Urothelium cell line (cell line): Measurements from ENCODE around the gene NDNF.

ENCODE experiments used
- DNase-seq: peaks from one replicate; pipeline ENCODE4 v3.0.0; 2011; ENCODE audit warnings: low spot score, mixed read lengths
- FAIRE-seq: peaks from 2 replicates; lab custom pipeline; 2011; peaks lifted over from hg19 to GRCh38; lab: Jason Lieb, UNC

The NDNF gene

DNA sequence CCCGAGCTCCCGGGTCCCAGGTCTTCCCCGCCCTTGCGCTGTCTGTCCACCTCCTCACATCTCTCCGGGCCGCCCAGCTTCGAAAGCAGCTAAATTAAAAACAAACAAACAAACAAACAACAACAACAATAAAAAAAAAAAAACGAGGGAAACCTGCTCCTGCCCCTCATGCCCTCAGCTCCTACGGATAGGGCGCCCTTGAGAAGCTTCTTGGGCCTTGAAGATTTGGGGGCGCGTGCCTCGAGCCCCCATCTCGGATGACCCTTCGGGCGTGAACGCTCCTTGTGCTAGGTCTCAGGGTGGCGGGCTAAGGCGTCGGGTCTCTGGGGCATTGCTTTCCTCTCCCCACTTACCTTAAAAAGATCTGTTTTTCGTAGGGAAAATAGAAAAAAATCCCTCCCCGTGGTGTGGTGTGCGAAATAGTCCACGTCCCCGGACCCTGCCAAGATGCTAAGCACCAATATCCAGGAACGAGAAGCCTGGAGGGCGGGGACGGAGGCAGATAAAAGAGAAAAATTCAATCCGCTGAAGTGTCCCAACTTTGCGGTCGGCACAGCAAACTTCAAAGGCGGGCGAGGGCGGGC is 603 bp downstream of the NDNF start:
- no peak for FAIRE-seq
- no peak for DNase-seq

DNA sequence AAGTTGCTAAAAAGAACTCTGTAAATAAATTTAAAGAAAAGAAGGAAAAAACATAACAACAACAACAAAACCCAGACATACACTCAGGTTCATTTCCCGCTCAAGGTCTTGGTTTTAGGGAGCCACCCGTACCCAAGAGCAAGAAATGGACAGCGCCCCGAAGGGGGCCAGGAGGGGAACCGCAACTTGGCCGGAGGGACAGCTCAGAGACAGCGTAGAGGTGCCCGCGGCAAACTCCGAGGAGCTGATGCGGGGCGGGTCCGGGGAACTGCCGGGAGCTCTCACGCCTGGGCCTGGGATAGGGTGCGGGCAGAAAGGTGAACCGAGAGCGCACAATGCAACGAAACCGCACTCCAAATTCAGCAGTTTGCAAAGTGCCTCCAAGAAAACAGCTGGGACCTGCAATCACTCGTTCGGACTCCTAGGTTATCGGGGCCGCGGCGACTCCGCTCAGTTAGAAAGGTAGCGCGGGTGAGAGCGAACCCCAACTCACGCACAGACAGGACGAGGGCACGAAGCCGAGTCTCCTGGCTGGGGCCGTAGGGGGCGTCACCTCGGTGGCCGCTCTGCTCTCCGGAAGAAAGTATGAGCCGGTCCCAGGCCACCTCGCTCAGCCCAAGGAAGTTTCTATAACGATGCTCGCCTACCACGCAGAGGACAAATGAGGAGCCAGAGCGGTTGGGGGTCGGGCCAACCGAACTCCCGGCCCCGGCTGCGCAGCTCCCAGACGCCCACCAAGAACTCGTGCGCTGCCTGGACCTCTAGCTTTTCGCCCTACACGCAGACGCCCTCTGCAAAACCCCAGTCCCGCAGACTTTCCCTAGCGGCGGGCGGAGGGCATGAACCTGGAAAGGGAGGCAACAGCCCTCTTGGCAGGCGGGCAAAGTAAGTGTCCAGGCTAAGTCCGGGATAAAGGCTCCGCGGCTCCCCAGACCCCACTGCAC is 1.4 kb downstream of the NDNF start:
- DNase-seq, result no peak
- FAIRE-seq, result no peak

DNA sequence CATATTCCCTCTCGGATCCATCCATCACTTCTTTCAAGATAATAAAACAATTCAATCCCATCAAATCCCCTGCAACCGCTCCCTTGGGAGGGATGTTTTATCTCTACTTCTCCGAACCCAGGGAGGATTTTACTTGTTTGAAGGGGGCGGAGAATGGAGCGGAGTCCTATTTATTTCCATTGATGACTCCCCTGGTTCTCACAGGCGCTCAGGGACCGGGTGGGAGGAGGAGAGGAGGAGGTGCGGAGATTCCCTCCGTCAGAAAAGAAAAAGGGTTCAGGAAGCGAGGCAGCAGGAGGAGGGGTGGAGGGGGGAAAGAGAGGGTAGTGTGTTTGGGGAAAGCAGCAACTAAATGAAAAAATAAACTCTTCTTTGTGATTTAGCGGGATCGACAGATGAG is 2.1 kb downstream of the NDNF start:
- FAIRE-seq (no peak), DNase-seq (no peak)

DNA sequence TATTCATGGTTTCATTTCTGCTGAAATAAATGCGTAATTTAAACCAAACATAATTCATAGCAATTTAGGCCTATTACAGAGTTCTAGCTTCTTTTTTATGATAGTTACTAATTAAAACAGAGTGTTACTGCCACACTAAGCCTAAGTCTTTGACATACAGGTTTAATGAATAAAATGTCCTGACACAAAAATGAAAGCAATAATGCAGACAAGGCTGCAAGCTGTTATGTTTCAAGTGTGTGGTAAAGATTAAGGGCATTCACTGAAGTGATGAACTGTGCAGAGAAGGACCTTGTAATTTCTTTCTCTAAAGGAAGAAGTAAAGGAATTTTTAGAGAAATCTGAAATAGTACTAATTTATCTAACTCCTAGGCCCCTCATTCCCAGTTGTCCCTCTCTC is 2.9 kb downstream of the NDNF start:
- no peak for FAIRE-seq
- DNase-seq, result no peak

DNA sequence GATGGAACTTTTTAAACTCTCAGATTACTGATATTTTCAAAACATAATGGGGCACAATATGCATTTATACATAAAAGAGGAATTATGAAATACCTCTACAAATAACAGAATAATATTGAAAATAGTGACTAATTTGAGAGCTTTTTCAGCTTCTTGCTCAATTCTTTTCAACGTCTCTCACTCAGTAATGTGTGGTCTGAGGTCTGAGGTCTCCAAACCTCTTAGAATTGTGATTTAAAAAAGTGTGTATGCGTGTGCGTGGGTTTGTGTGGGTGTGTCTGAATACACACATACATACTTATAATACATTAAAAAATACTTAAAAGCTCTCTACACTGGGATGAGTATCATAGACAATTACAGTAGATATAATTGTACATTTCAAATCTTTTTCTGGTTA is 7.9 kb downstream of the NDNF start:
- FAIRE-seq, result no peak

DNA sequence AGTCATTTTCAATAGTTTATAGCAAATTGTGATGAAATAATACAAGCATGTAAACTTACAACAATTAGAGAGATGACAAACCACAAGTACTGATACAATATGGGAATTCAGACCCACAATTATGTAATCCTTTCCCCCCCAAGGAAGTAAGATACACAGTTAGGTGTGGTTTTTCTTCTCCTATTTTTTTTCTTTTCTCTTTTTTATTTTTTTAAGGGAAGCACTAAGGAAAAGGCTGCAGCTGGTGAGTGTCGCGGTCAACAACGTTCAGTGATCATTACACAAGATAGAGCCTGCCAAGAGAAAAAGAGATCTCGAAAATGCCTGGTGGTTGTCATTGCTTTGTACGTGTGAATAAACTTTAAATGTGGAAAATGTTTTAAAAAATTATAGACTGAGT is 9.8 kb downstream of the NDNF start:
- FAIRE-seq, result no peak
- no peak for DNase-seq

More for the DNA sequence above, 7.9 kb downstream of the NDNF start:
- no peak for DNase-seq

DNA sequence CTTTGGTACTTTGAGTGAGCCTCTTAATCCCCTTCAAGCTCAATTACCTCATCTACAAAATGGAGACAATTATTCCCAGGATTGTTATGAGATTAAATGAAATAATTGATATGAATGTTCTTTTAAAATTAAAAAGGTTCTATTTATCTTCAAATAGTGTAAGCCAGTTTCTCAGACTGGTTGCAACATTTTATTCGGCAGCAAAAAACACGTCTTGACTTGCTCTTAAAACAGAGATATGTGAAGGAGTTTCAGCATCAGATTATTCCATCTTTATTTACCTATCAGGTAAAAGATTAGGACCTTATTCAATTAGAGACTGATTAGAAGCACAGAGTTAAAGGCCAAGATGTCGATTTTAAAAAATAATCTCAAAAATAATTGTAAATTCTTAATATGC is 10.5 kb downstream of the NDNF start:
- DNase-seq (no peak), FAIRE-seq (no peak)

DNA sequence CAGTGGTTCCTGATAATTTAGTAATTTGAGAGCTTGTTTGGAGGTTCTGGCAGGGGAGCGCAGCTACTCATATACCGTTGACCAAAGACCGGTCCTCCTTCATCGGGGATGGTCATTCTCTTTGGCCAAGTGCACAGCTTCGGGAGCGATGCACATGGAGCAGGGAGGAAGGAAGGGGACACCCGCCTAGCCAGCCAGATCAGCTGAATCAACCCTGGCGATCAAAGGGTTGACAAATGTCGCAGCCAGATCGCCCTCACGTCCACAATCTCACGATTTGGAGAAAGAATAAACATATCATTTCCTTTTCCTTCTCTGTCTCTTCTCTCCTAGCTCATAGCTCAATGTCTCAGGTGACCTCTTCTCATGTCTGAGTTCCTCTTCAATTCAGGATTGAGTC is 11.1 kb downstream of the NDNF start:
- no peak for FAIRE-seq
- no peak for DNase-seq

DNA sequence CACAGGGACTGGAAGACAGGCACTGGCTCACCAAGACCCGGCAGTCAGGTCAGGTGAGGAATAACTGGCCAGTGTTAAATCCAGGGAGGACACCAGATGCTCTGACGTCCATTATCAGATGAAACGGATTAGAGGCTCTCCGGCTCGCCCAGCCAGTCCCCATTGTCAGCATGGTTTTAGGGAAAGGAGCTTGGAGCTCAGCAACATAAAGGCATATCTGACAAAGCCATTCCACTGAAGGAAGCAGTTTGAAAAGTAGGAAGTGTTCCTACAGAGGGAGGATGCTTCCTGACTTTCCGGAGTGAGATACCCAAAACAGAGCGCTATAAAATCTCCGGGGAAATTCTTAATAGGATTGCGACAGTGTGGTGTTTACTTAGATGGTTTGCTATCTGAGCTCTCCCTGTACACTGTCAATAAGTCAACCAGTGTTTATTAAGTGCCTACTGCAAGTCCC is 14.8 kb downstream of the NDNF start:
- FAIRE-seq, result no peak
- DNase-seq, result no peak

DNA sequence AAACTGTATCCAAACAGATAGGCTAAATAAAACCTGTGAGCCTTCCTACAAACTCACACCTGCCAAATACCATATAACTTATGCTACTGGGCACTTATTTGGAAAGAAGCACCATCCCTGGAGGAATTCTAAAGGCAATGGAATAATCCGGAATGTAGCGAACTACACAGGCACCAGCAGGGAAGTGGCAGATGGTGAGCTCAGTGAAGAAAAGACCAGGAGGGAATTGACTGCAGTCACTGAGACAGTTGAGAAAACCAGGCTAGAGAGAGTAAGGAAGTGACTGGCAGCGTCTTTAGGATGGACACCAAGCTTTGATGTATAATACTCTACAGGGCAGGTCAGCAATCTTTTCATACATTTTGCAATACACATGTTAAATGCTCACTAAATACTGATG is 16.3 kb downstream of the NDNF start:
- DNase-seq (no peak), FAIRE-seq (no peak)

DNA sequence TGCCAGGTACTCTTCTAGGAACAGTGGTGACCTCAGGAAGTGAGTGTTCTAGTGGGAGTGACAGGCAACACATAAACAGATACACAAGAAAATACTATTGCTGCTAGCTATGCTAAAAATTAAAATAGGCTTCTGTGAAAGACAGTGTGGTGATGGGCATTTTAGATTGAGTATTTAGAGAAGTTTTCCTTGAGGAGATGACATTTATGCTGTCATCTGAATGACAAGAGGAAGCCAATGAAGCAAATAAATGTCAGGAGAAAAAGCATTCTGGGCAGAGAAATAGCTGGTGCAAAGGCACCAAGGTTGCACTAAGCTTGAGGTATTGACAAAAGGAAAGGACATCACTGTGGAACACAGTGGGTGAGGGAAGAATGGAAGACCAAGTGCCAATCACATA is 18.0 kb downstream of the NDNF start:
- DNase-seq (no peak), FAIRE-seq (no peak)

DNA sequence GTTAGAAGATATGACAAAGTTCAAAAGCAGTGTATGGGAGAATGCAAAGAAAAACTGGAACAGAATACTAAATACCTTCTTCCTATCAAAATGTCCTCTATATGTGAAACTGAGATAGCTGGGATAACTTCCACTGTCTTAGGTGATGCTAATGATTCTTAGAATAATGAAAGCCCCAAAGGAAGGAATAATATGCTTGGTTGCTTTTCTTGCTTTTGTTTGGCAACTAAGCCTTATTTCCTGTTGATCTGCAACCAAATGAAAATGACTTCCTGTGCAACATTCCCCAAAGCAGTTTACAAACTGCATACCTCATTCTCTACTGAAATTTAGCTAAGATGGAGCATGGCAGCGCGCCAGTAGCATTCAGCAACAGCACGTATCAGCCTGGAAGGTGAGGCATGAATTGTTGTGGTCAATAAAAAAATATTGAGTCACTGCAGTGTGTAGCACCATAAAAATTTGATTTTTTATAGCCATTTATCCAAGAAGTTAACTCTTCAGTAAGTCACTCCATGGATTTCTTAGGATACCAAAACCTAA is 18.7 kb downstream of the NDNF start:
- peak; percentile 46 for FAIRE-seq
- peak; percentile 67 for DNase-seq

DNA sequence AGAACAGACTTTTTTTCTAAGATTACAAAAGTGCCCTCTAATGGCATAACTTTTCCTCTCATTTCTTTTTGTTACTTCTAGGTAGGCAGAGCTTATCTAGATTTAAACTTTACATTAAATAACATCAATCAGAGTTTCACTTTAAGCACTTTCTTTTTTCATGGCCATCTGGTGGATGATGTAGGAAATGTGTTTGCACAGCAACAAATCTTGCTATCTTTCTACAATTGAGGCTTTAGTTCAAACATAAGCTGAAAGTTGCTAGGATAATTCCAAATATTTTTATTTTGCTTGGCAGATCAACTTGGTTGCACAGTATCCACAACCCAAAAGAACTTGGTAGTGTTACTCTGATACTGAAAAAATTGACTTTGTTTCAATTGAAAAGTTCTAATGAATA is 22.0 kb downstream of the NDNF start:
- no peak for DNase-seq

DNA sequence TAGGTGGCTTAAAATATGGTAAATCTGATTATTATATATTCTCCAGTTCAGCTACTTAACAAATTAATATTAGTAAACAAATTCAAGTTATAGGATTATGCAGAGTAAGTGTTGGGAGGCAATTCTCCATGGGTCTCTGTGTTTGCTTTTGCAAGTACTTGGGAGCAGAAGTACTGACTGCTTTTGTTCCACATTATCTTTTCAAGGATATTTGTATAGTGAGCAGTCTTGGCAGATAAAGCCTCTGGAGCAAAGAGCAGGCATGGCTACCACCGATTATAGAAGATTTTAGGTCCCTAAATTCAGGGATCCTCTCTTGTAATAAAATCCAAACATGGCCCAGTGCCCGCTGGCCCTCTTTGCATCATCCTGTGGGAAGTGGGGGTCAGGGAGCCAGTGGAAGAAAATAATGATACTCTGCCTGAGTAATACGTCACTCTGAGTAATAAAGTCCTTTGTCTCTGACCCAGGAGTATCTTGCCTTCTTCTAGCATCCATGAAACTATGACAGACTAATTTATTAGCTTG is 23.2 kb downstream of the NDNF start:
- DNase-seq, result no peak
- FAIRE-seq, result no peak

More for the DNA sequence above, 22.0 kb downstream of the NDNF start:
- no peak for FAIRE-seq

DNA sequence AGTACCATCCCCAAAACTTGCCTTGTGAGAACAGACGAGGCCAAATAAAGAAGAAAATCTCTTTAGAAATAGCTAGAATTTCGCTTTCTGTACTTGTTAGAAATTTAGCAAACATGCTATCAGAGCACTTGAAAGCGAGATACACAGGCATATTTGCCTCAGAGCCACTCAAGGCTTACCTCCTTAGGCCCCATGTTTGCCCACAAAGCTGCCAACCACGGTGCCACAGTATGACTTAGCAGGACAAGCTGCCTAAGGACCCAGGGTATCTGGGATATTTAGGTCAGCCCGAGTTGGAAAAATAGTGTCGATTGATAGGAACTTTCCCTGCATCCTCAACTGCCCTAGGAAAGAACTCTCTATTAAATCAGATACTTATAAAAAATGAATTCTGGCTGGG is 24.2 kb downstream of the NDNF start:
- FAIRE-seq, result no peak
- no peak for DNase-seq

DNA sequence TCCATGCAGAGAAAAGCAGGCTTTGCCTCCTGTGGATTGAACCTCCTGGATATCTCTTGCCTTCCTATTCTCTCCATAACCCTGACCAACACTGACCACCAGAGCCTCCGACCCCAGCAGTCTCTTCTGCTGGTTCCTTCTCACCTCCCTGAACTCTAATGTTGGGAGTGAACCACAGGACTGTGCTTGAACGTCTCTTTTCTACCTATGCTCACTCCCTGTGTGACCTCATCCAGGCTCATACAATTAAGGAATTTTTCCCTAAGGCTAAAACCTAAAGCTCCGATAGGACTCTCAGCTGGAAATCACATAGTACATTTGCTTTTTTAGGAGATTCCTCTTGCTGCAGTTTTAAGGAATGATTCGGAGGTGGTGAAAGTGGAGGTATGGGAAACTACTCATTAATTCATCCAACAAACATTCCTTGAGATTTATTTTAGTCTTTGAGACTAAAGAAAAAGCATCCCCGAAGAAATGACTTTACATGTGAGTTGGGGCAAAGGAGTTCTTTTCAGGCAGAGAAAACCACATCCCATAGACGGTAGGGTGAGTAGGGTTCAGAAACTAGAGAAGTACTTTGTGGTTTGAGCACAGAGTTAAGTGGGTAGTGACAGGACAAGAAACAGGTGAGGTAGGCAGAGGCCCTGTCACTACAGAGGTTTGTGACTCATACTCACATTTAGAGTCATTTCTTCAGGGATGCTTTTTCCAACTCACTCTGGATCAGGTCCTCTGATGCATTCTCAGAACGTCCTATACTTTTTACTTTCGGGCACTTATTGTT is 30.8 kb downstream of the NDNF start:
- FAIRE-seq, result no peak
- peak; percentile 19 for DNase-seq

DNA sequence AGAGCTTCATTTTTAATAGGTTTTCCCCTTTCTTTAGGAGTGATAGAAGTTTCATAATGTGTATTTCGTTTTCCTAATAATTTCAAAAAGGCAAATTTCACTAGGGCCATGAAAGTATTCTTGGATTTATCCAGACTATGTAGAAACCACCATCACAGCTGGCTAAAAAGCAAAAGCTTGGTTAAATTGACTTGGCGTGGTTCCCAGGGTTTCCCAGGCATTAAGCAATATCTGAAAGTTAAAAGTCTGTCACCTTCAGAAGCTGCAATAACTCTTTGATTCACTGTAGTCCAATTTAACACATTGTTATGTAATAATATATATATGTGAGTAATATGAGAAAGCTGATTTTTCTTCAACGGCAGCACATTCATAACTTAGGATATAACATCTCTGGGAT is 38.3 kb downstream of the NDNF start:
- DNase-seq, result no peak
- no peak for FAIRE-seq

DNA sequence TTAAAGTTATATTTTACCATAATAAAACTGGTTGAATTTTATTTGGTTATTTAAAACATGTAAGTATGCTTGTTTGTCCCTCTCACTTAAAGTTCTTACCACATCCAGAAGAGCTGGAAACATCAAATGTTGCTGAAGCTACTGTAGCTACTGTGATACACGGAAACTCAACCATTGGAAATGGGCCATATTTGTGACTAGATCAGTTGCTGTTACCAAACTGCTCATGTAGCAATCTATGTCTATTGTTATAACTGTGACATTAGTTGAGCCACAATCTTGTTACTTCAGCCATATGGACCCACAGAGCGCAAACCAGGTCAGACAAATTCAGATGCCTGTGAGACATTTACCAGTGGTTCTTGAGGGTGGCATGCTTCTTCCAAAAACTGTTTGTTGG is 41.6 kb downstream of the NDNF start:
- DNase-seq (no peak), FAIRE-seq (no peak)

DNA sequence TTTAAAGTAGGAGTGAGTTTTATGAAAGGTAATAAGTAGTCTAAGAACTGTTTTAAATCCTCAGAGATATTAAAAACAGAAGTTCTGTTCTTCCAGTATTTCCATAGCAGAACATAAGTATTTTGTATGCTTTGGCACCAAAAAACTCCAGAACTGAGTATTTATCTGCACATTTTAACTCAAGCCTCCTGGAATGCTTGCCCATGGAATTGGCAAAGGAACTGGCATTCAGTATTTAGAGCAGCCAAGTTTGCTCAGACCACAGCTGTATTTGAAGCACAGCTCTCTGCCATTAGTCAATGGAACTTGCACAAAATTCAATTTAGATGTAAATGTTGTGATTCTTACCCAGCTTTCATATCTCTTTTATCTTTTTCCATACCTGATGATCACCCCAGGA is 42.2 kb downstream of the NDNF start:
- no peak for DNase-seq
- no peak for FAIRE-seq

DNA sequence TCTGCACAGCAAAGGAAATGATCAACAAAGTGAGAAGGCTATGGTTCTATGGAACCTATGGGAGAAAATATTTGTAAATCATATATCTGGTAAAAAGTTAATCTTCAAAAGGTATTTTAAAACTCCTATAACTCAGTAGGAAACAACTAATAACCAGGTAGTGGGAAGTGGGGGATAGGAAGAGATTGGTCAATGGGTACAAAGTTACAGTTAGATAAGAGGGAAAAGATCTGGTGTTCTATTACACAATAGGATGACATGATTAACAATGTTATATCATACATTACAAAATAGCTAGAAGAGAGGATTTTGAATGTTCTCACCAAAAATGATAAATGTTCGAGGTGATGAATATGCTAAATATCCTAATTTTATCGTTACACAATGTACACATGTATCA is 46.3 kb downstream of the NDNF start:
- FAIRE-seq, result no peak
- no peak for DNase-seq

DNA sequence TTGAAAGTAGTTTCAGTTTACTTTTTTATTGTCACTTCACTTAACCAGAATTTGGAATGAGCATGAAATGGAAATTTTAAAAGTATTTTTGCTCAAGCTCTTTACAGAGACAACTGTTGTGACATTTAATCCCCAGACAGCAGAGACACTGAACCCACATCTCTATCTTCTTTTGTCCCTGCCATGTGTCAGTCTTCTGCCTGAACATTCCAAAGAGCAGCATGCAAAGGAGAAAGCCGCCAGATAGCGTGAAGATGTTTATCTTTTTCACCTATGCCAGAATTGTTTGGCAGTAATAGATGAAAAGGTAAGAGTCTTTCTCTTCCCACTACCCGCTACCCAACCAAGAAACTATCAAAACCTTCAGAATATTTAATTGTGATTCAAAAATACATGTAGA is 46.8 kb downstream of the NDNF start:
- FAIRE-seq, result no peak
- DNase-seq, result no peak
